ENCODE results near the gene MAPRE2.

DNA sequence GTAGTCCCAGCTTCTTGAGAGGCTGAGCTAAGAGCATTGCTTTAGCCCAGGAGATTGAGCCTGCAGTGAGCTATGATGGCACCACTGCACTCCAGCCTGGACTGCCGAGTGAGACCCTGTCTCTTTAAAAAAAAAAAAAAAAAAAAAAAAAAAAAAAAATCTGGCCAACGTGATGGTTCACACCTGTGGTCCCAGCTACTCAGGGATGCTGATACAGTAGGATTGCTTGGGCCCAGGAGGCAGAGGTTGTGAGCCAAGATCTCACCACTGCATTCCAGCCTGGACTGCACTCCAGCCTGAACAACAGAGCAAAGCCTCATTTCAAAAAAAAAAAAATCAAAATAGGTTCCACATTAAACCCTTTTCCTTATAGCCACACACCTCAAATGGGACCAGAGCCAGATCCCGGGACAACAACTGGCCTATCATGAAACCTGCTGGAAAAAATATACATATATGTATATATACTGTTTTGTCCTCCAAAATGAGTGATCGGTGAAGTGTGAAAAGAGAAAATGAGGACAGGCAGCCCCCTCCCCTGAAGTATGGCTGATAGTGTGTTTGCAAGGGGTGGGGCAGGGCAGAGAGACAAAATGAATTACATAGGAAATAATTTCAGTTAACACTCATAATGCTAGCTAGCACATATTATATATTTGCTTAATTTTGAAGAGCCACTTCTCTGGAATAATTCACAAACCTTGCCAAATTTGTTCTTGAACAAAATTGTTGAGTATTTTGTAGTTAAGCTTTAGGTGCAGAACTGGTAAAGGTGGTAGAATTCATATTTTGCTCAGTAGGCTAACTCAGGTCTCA, 22.9 kb downstream of the MAPRE2 start:
- TF ChIP-seq POLR2AphosphoS5 (IDR thresholded peaks at IDR 0.05), result no peak
- TF ChIP-seq, protein P1, sequence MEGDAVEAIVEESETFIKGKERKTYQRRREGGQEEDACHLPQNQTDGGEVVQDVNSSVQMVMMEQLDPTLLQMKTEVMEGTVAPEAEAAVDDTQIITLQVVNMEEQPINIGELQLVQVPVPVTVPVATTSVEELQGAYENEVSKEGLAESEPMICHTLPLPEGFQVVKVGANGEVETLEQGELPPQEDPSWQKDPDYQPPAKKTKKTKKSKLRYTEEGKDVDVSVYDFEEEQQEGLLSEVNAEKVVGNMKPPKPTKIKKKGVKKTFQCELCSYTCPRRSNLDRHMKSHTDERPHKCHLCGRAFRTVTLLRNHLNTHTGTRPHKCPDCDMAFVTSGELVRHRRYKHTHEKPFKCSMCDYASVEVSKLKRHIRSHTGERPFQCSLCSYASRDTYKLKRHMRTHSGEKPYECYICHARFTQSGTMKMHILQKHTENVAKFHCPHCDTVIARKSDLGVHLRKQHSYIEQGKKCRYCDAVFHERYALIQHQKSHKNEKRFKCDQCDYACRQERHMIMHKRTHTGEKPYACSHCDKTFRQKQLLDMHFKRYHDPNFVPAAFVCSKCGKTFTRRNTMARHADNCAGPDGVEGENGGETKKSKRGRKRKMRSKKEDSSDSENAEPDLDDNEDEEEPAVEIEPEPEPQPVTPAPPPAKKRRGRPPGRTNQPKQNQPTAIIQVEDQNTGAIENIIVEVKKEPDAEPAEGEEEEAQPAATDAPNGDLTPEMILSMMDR (IDR thresholded peaks at IDR 0.05), result no peak

All from gastroesophageal sphincter (tissue), 3 donors.